Lower leg skin (tissue), 3 donors: ENCODE measurements around the gene NR6A1.

ENCODE experiments used
- CTCF ChIP-seq, 3 donors: fragments of 450-650 bp; IDR thresholded peaks; one replicate each; pipeline ENCODE4 v1.5.1; 2016; ENCODE audit warnings: antibody characterized with exemption in 3 of 3, mild to moderate bottlenecking in 3 of 3, moderate library complexity in 2 of 3
- POLR2A ChIP-seq, 2 donors: fragments of 450-650 bp; IDR thresholded peaks; one replicate each; pipeline ENCODE4 v1.6.1; 2016 to 2017; ENCODE audit warnings: antibody characterized with exemption in 2 of 2, mild to moderate bottlenecking in 1 of 2, moderate library complexity in 1 of 2

- no peak for TF ChIP-seq CTCF (IDR thresholded peaks at IDR 0.05)
- no peak for TF ChIP-seq POLR2A (IDR thresholded peaks at IDR 0.05)
Observed at GRCh38 chr9:124500028-124500795, 270.9 kb downstream of the NR6A1 start.
